Nucleus accumbens (tissue), 56 donors: Measurements from ENCODE around the gene PIGP.
A peak's percentile ranks its signal among the peaks of the same experiment; 100 is the strongest.
"Not testable (repeated sequence)": the region's sequence is repeated elsewhere in the genome, so short reads cannot be mapped to it uniquely, and the experiment has no call there.

Source experiments
- DNase-seq, 56 donors: peaks; one replicate each; lab custom pipeline; 2025; lab: John Stamatoyannopoulos, UW

Gene PIGP

GRCh38 chr21:37072988-37073416, at the start of gene PIGP, which contains the start of gene TTC3:
Gene PIGP (minus strand): TSS chr21:37073071. CDS start chr21:37072515, 556 bp downstream.
Gene TTC3 (plus strand): TSS chr21:37073254. CDS start chr21:37087258, 14,004 bp downstream.
- peak in 55 of 56 donors; percentile 59 to 99 (median 94) for DNase-seq

GRCh38 chr21:37119421-37120218, 46.7 kb upstream of the PIGP start:
- DNase-seq: no peak

- no peak for DNase-seq
Measured at GRCh38 chr21:37118187-37118826, 45.4 kb upstream of the PIGP start.

GRCh38 chr21:37117204-37117603, 44.3 kb upstream of the PIGP start:
- no peak for DNase-seq

- DNase-seq: not testable (repeated sequence)
Measured at GRCh38 chr21:37116459-37116858, 43.6 kb upstream of the PIGP start.

GRCh38 chr21:37114301-37114700, 41.4 kb upstream of the PIGP start:
- not testable (repeated sequence) for DNase-seq

GRCh38 chr21:37111029-37111428, 38.2 kb upstream of the PIGP start:
- not testable (repeated sequence) for DNase-seq

GRCh38 chr21:37106998-37107397, 34.1 kb upstream of the PIGP start:
- no peak for DNase-seq

GRCh38 chr21:37102746-37103145, 29.9 kb upstream of the PIGP start:
- not testable (repeated sequence) for DNase-seq

- no peak for DNase-seq
Measured at GRCh38 chr21:37101384-37101783, 28.5 kb upstream of the PIGP start.

GRCh38 chr21:37100316-37100715, 27.4 kb upstream of the PIGP start:
- DNase-seq: no peak

GRCh38 chr21:37098751-37099150, 25.9 kb upstream of the PIGP start:
- DNase-seq: no peak

- no peak for DNase-seq
Measured at GRCh38 chr21:37095821-37096220, 22.9 kb upstream of the PIGP start.

GRCh38 chr21:37093977-37094376, 21.1 kb upstream of the PIGP start:
- no peak for DNase-seq

- no peak for DNase-seq
Measured at GRCh38 chr21:37088186-37088735, 15.4 kb upstream of the PIGP start.

GRCh38 chr21:37087188-37087587, 14.3 kb upstream of the PIGP start:
- DNase-seq: peak in 6 of 56 donors; percentile 8 to 44 (median 16)

GRCh38 chr21:37085726-37086125, 12.9 kb upstream of the PIGP start:
- no peak for DNase-seq

GRCh38 chr21:37082856-37083528, 10.1 kb upstream of the PIGP start:
- no peak for DNase-seq

- no peak for DNase-seq
Measured at GRCh38 chr21:37082375-37082774, 9.5 kb upstream of the PIGP start.

GRCh38 chr21:37079211-37079824, 6.4 kb upstream of the PIGP start:
- no peak for DNase-seq
